ENCODE measurements around the gene CD70.

DNA sequence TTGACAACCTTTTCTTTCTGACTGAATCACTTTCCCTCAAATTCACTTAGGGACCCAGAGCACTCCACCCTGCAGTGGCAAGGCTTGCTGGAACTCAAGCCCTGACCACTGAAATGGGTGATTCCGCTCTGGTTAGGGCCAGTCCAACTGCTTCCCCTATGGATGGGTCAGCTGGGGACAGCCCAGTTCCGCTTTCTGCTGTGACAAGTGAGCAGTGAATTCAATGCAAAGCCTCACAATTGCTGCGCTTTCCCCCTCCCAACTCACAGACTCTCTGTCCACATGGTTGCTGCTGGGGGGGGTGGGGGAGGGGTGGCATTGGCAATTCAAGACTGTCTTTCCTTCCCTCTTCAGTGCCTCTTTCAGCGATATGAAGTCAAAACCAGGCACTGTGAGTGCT is 18.7 kb downstream of the CD70 start:
- TF ChIP-seq ZNF274 (IDR thresholded peaks at IDR 0.05; ENCODE audit: low read depth, low read length) (no peak), YY1 (IDR thresholded peaks at IDR 0.05; ENCODE audit: insufficient read depth, insufficient read length) (no peak)

Measured in NT2/D1 (cell line).